GM12878 (cell line): ENCODE measurements around the gene LRRC41. TPM values are rescaled to one million over a fixed set of nuclear protein-coding genes. Genes with fewer than 3 reads are reported as not detected.

Source experiments
- ATAC-seq: fragments of 200-7000 bp; cut with Tn5 transposase; 3 replicates; pipeline ENCODE4 v1.9.1; 2020; ENCODE audit warnings: mild to moderate bottlenecking, moderate library complexity
- BruUV-seq: library from RNA; stranded (reverse); fragments of 400-500 nt; replicated peaks from 2 replicates; lab custom pipeline; 2021; lab: Mats Ljungman, UMichigan
- CTCF ChIA-PET: fragments of 300-600 bp; sonication (Branson Sonifier 250); formaldehyde crosslinking; extraction: SDS; loops from one replicate; lab custom pipeline; 2021; ENCODE audit warnings: inconsistent platforms; lab: Yijun Ruan, JAX
- POLR2A ChIA-PET: fragments of 350-600 bp; formaldehyde crosslinking; extraction: SDS; loops from one replicate; lab custom pipeline; 2021; ENCODE audit warnings: inconsistent platforms; lab: Charles Lee
- RAD21 ChIA-PET: fragments of 300-600 bp; sonication (Branson Sonifier 250); formaldehyde crosslinking; loops from one replicate; lab custom pipeline; 2023; ENCODE audit warnings: antibody characterized with exemption; ENCODE audit not compliant: unreplicated experiment; lab: Charles Lee
- SMC1A ChIA-PET: fragments of 300-600 bp; sonication (Branson Sonifier 250); formaldehyde crosslinking; loops from one replicate; lab custom pipeline; 2023; ENCODE audit not compliant: unreplicated experiment, uncharacterized antibody; lab: Charles Lee
- DNase-seq: peaks from one replicate; pipeline ENCODE4 v3.0.0-alpha.2; 2011; ENCODE audit warnings: low read depth, low spot score
- FAIRE-seq: peaks from 3 replicates; lab custom pipeline; 2011; peaks lifted over from hg19 to GRCh38; lab: Jason Lieb, UNC
- H2AFZ ChIP-seq: 2 replicates; pipeline ENCODE4 v1.6.0; 2011; ENCODE audit warnings: low read depth, low read length, control low read depth; ENCODE audit not compliant: control insufficient read depth
- H3K27ac ChIP-seq: 2 replicates; pipeline ENCODE4 v1.5.1; 2011; ENCODE audit warnings: control low read depth; ENCODE audit not compliant: control insufficient read depth, insufficient read depth
- H3K27me3 ChIP-seq, 2 experiments: replicated peaks in 1 of 2; 2 replicates each; pipeline versions ENCODE4 v1.6.0 to v1.6.1; 2011; ENCODE audit warnings: low read length in 1 of 2; ENCODE audit not compliant: control insufficient read depth in 2 of 2, insufficient read depth in 2 of 2
- H3K36me3 ChIP-seq, 2 experiments: 2 replicates each; pipeline ENCODE4 v1.5.1; 2011; ENCODE audit warnings: low read length in 1 of 2; ENCODE audit not compliant: control insufficient read depth in 2 of 2, insufficient read depth in 2 of 2
- H3K4me1 ChIP-seq: 2 replicates; pipeline ENCODE4 v1.6.1; 2011; ENCODE audit warnings: mild to moderate bottlenecking, low read length, moderate library complexity, mixed read lengths; ENCODE audit not compliant: control insufficient read depth, insufficient read depth
- H3K4me2 ChIP-seq: 2 replicates; pipeline ENCODE4 v1.6.0; 2011; ENCODE audit warnings: control low read depth; ENCODE audit not compliant: control insufficient read depth, insufficient read depth
- H3K4me3 ChIP-seq: fragments of 200-600 bp; sonication (generic); 2 replicates; pipeline ENCODE4 v1.5.1; 2016
- H3K79me2 ChIP-seq: 2 replicates; pipeline ENCODE4 v1.6.0; 2011; ENCODE audit warnings: low read length; ENCODE audit not compliant: control insufficient read depth, insufficient read depth
- H3K9ac ChIP-seq: 2 replicates; pipeline ENCODE4 v1.8.0; 2011; ENCODE audit warnings: low read length, control low read depth, mixed read lengths; ENCODE audit not compliant: control insufficient read depth, insufficient read depth
- H3K9me3 ChIP-seq: replicated peaks from 3 replicates; pipeline ENCODE4 v1.5.1; 2011; ENCODE audit warnings: mild to moderate bottlenecking, low read length; ENCODE audit not compliant: control insufficient read depth, insufficient read depth
- H4K20me1 ChIP-seq: 2 replicates; pipeline ENCODE4 v1.6.0; 2011; ENCODE audit not compliant: control insufficient read depth, insufficient read depth
- ETV6 ChIP-seq, 2 experiments: fragments of 450-650 bp in 1 of 2; IDR thresholded peaks in 1 of 2; conservative IDR thresholded peaks in 1 of 2; 2 replicates each; pipeline ENCODE4 v1.6.1; 2014; ENCODE audit warnings: antibody characterized with exemption in 1 of 2, borderline replicate concordance in 1 of 2, low read depth in 1 of 2, mild to moderate bottlenecking in 1 of 2, moderate library complexity in 1 of 2
- GATAD2B ChIP-seq: fragments of 450-650 bp; conservative IDR thresholded peaks from 2 replicates; pipeline ENCODE4 v1.6.1; 2017; ENCODE audit warnings: low read depth, mild to moderate bottlenecking, moderate library complexity
- WGBS: methylation state at CpG from one replicate; pipeline ENCODE4 v1.1.6; 2016; ENCODE audit warnings: low lambda C conversion rate; ENCODE audit not compliant: insufficient replicate concordance, insufficient coverage; ENCODE audit errors: missing lambda C conversion rate; 5-methylcytosine and 5-hydroxymethylcytosine counted together
- in situ Hi-C: fragments of 300-500 bp; cut with MboI; formaldehyde crosslinking; loops from 9 replicates; pipeline ENCODE4 v1.14.3; 2018; ENCODE audit warnings: mixed read lengths
- intact Hi-C: fragments of 100-400 bp; cut with micrococcal nuclease; formaldehyde crosslinking; loops from one replicate; pipeline ENCODE4 v1.14.2; 2022; ENCODE audit not compliant: unreplicated experiment
- polyA plus RNA-seq, 11 experiments: library from polyadenylated mRNA; depleted of rRNA in 4 of 11; unstranded in 6 of 11; stranded (reverse) in 5 of 11; fragments of >200 nt; fragmentation: Nextera tagmentation in 4 of 11; fragmentation: Illumina TruSeq in 1 of 11; extraction: Ambion mirVana in 4 of 11; extraction: Trizol in 1 of 11; gene quantifications; 1 replicate in 1 of 11; 2 replicates in 10 of 11; pipeline versions ENCODE4 v1.2.1 to v1.2.3, GENCODE V29; 2011 to 2016; ENCODE audit warnings: inconsistent platforms in 2 of 11, missing spikeins in 2 of 11, low read depth in 1 of 11
- total RNA-seq, 4 experiments: library from RNA; depleted of rRNA in 3 of 4; stranded (reverse); fragments of >200 nt in 3 of 4; fragmentation: Illumina TruSeq in 1 of 4; extraction: Trizol in 1 of 4; gene quantifications; 2 replicates each; pipeline versions ENCODE4 v1.2.1 to v1.2.3, GENCODE V29; 2013 to 2021

Gene LRRC41
- total and polyA plus RNA-seq, 10 of the 15 experiments (the other 5 are each of a cell fraction or from before 2014, with no cell fraction given): 12.0 to 79.9 (median 48.5) TPM

- in situ Hi-C loops (loop anchor here (5.0 kb wide), 1 partner anchor 41 kb away; the partner anchor contains the start of genes LRRC41 and UQCRH), intact Hi-C loops (loop anchor here (1.0 to 10.0 kb wide), 3 partner anchors 10 to 658 kb away; partner anchors contain the start of genes GPBP1L1, LRRC41, TMEM69 and UQCRH)
- ChIA-PET CTCF (interaction anchor here (0.7 to 11.4 kb wide), 16 partner anchors 9 to 119 kb away, joined by 3 to 267 read pairs (median 6); partner anchors contain the start of genes LRRC41, RAD54L and UQCRH), SMC1A (interaction anchor here (0.5 to 11.1 kb wide), 8 partner anchors 8 to 670 kb away, joined by 3 to 141 read pairs (median 8); partner anchors contain the start of genes LRRC41 and UQCRH), POLR2A (interaction anchor here (0.6 to 5.1 kb wide), 7 partner anchors 10 to 406 kb away, joined by 3 to 55 read pairs (median 20); partner anchors contain the start of genes LRRC41 and UQCRH), RAD21 (interaction anchor here (1.4 to 5.6 kb wide), 6 partner anchors 10 to 95 kb away, joined by 5 to 49 read pairs (median 20); partner anchors contain the start of genes LRRC41, RAD54L and UQCRH)
- H3K4me2 ChIP-seq: peak overlapping the region; percentile 34
- no peak for ATAC-seq
- 94% methylated on average over 8 of the region's 8 CpGs for WGBS
- no peak overlapping the region for H2AFZ ChIP-seq
- peaks cover 2 to 13% of the 10 kb centered on the region in 2 experiments; a peak in 2 of 4 replicates for H3K36me3 ChIP-seq
- H3K27me3 ChIP-seq: no peaks in the 10 kb centered on the region
- H4K20me1 ChIP-seq: no peaks in the 10 kb centered on the region
- DNase-seq: no peak
- BruUV-seq: no TSS peak
- TF ChIP-seq ETV6 (conservative IDR thresholded peaks at IDR 0.05 in 1 of 2, IDR thresholded peaks at IDR 0.05 in 1 of 2; ENCODE audit: borderline replicate concordance in 1 of 2, low read depth in 1 of 2): no peak
- 0 out of 2 replicates have a peak, but pooled peaks have one; percentile 12 for TF ChIP-seq GATAD2B
- peaks cover 16% of the 10 kb centered on the region; the same call in 1 of the 2 replicates for H3K4me1 ChIP-seq
- H3K27ac ChIP-seq: peak overlapping the region; percentile 63
- FAIRE-seq: no peak
- peaks cover 62% of the 10 kb centered on the region for H3K79me2 ChIP-seq
- H3K4me3 ChIP-seq: peak overlapping the region; percentile 80; the same call in 1 of the 2 replicates
- no peaks in the 10 kb centered on the region for H3K9me3 ChIP-seq
- peak overlapping the region; percentile 25; the same call in 1 of the 2 replicates for H3K9ac ChIP-seq
Observed at GRCh38 chr1:46342677-46343350, 39.4 kb upstream of the LRRC41 start.
